SK-N-SH treated with all-trans-retinoic acid at 6 μM for 48 hours (cell line): Measurements from ENCODE around the gene LGALS1.

Experiments used
- CSRNP3 ChIP-seq: fragments of 250-450 bp; sonication (Bioruptor Pico); IDR thresholded peaks from 2 replicates; pipeline ENCODE4 v1.5.1; 2021; ENCODE audit warnings: mild to moderate bottlenecking, moderate library complexity
- TOX ChIP-seq: fragments of 250-450 bp; sonication (Bioruptor Pico); IDR thresholded peaks from 2 replicates; pipeline ENCODE4 v1.8.0; 2021; ENCODE audit warnings: mild to moderate bottlenecking, moderate library complexity, borderline replicate concordance
- ZNF70 ChIP-seq: fragments of 450-650 bp; formaldehyde crosslinking; IDR thresholded peaks from 2 replicates; pipeline ENCODE4 v1.5.0; 2020; ENCODE audit warnings: mild to moderate bottlenecking, moderate library complexity

- TF ChIP-seq CSRNP3 (CRISPR knock-in tag), result no peak
- no peak for TF ChIP-seq ZNF70
- TF ChIP-seq TOX (CRISPR knock-in tag), result no peak
Observed at GRCh38 chr22:37634417-37634924, 41.0 kb upstream of the LGALS1 start.
